ENCODE data around the gene CD83.

Gene CD83

DNA sequence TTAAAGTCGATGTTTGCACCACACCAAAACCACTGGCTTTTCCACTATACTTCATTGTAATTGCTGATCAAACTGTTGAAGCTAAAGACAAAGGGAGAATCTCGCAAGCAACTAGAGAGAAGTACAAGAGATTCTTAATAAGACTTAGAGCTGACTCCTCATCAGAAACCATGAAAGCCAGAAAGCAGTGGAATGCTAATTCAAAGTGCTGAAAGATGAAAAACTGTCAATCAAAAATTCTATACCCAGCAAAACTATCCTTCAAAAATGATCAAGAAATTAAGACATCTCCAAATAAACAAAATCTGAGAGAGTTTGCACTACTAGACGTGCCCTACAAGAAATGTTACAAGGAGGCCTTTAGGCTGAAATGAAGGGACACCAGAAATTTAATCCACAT lies 52.6 kb downstream of the CD83 start:
- TF ChIP-seq CTCF (IDR thresholded peaks at IDR 0.05; ENCODE audit: low read depth, low read length, poor library complexity, severe bottlenecking) (no peak), EZH2phosphoT487 (IDR thresholded peaks at IDR 0.05; ENCODE audit: borderline replicate concordance, low read length) (no peak)
- H3K36me3 ChIP-seq (ENCODE audit: control insufficient read depth, low read length): no peaks in the 10 kb centered on the region
- H3K79me2 ChIP-seq (ENCODE audit: control insufficient read depth, low read length): no peaks in the 10 kb centered on the region
- no peak overlapping the region for H3K27ac ChIP-seq (ENCODE audit: low read depth, low read length)
- H3K9me3 ChIP-seq (ENCODE audit: control insufficient read depth, insufficient read depth, low read length): peaks cover 14% of the 10 kb centered on the region
- H3K9me2 ChIP-seq (replicated peaks; ENCODE audit: control insufficient read depth, low read length): no peaks in the 10 kb centered on the region
- H3K27me3 ChIP-seq (ENCODE audit: control insufficient read depth, low read length): no peaks in the 10 kb centered on the region
- H3K4me2 ChIP-seq (ENCODE audit: low read length): no peak overlapping the region
- H3F3A ChIP-seq (ENCODE audit: control insufficient read depth, insufficient read depth): no peaks in the 10 kb centered on the region
- H3K4me3 ChIP-seq (ENCODE audit: low read length): no peak overlapping the region
- no peaks in the 10 kb centered on the region for H3K4me1 ChIP-seq (ENCODE audit: control insufficient read depth, low read length)
- no peaks in the 10 kb centered on the region for H4K20me1 ChIP-seq (ENCODE audit: control insufficient read depth, insufficient read depth, low read depth, low read length)

DNA sequence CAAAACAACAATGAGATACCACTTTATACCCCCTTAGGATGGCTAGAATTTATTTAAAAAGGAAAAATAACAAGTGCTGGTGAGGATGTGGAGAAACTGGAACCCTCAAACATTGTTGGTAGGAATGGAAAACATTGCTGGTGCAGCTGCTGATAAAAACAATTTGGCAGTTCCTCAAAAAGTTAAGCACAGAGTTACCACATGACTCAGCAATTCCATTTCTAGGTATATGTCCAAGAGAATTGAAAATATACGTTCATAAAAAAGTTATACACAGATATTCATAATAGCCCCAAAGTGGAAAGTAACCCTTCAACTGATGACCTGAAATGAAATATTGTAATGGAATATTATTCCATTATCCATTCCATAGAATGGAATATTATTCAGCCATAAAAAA lies 55.0 kb downstream of the CD83 start:
- H3K4me2 ChIP-seq (ENCODE audit: low read length): no peak overlapping the region
- H3K36me3 ChIP-seq (ENCODE audit: control insufficient read depth, low read length): no peaks in the 10 kb centered on the region
- no peaks in the 10 kb centered on the region for H3K9me2 ChIP-seq (replicated peaks; ENCODE audit: control insufficient read depth, low read length)
- H3K79me2 ChIP-seq (ENCODE audit: control insufficient read depth, low read length): no peaks in the 10 kb centered on the region
- H3K4me3 ChIP-seq (ENCODE audit: low read length): no peak overlapping the region
- peaks cover 14% of the 10 kb centered on the region for H3K9me3 ChIP-seq (ENCODE audit: control insufficient read depth, insufficient read depth, low read length)
- TF ChIP-seq CTCF (IDR thresholded peaks at IDR 0.05; ENCODE audit: low read depth, low read length, poor library complexity, severe bottlenecking) (no peak), EZH2phosphoT487 (IDR thresholded peaks at IDR 0.05; ENCODE audit: borderline replicate concordance, low read length) (no peak)
- H4K20me1 ChIP-seq (ENCODE audit: control insufficient read depth, insufficient read depth, low read depth, low read length): no peaks in the 10 kb centered on the region
- H3F3A ChIP-seq (ENCODE audit: control insufficient read depth, insufficient read depth): no peaks in the 10 kb centered on the region
- H3K27ac ChIP-seq (ENCODE audit: low read depth, low read length): no peak overlapping the region
- H3K27me3 ChIP-seq (ENCODE audit: control insufficient read depth, low read length): no peaks in the 10 kb centered on the region
- H3K4me1 ChIP-seq (ENCODE audit: control insufficient read depth, low read length): no peaks in the 10 kb centered on the region

GRCh38 chr6:14174226-14174625 lies 56.7 kb downstream of the CD83 start:
- TF ChIP-seq EZH2phosphoT487 (IDR thresholded peaks at IDR 0.05; ENCODE audit: borderline replicate concordance, low read length) (no peak), CTCF (IDR thresholded peaks at IDR 0.05; ENCODE audit: low read depth, low read length, poor library complexity, severe bottlenecking) (no peak)
- H3F3A ChIP-seq (ENCODE audit: control insufficient read depth, insufficient read depth): no peaks in the 10 kb centered on the region
- H3K79me2 ChIP-seq (ENCODE audit: control insufficient read depth, low read length): no peaks in the 10 kb centered on the region
- H3K36me3 ChIP-seq (ENCODE audit: control insufficient read depth, low read length): no peaks in the 10 kb centered on the region
- H3K4me1 ChIP-seq (ENCODE audit: control insufficient read depth, low read length): no peaks in the 10 kb centered on the region
- peaks cover 12% of the 10 kb centered on the region for H3K9me3 ChIP-seq (ENCODE audit: control insufficient read depth, insufficient read depth, low read length)
- no peaks in the 10 kb centered on the region for H4K20me1 ChIP-seq (ENCODE audit: control insufficient read depth, insufficient read depth, low read depth, low read length)
- H3K27me3 ChIP-seq (ENCODE audit: control insufficient read depth, low read length): no peaks in the 10 kb centered on the region
- no peaks in the 10 kb centered on the region for H3K9me2 ChIP-seq (replicated peaks; ENCODE audit: control insufficient read depth, low read length)
- no peak overlapping the region for H3K4me3 ChIP-seq (ENCODE audit: low read length)
- no peak overlapping the region for H3K27ac ChIP-seq (ENCODE audit: low read depth, low read length)
- H3K4me2 ChIP-seq (ENCODE audit: low read length): no peak overlapping the region

DNA sequence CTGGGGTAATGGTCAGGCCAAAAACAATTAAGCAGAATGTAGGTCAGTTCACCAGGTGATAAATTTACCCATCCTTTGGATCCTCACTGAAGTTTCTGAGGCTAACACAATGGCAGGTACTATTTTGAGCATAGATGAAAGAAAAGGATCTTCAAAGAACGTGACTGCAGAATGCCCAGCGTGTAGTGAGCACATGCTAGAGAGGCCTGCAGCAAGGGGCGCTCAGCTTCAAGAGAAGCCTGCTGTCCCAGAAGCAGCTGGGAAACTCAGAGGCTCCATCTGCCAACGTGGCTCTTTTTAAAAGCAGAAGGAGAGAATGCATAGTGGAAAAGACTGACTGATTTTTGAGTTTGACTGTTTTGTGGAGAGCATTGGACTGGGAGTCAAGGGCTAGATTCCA lies 57.4 kb downstream of the CD83 start:
- no peaks in the 10 kb centered on the region for H3K79me2 ChIP-seq (ENCODE audit: control insufficient read depth, low read length)
- no peak overlapping the region for H3K4me2 ChIP-seq (ENCODE audit: low read length)
- H3K4me3 ChIP-seq (ENCODE audit: low read length): no peak overlapping the region
- no peaks in the 10 kb centered on the region for H3F3A ChIP-seq (ENCODE audit: control insufficient read depth, insufficient read depth)
- no peaks in the 10 kb centered on the region for H3K9me2 ChIP-seq (replicated peaks; ENCODE audit: control insufficient read depth, low read length)
- TF ChIP-seq EZH2phosphoT487 (IDR thresholded peaks at IDR 0.05; ENCODE audit: borderline replicate concordance, low read length) (no peak), CTCF (IDR thresholded peaks at IDR 0.05; ENCODE audit: low read depth, low read length, poor library complexity, severe bottlenecking) (no peak)
- no peaks in the 10 kb centered on the region for H3K27me3 ChIP-seq (ENCODE audit: control insufficient read depth, low read length)
- H3K9me3 ChIP-seq (ENCODE audit: control insufficient read depth, insufficient read depth, low read length): peaks cover 4% of the 10 kb centered on the region
- no peaks in the 10 kb centered on the region for H3K4me1 ChIP-seq (ENCODE audit: control insufficient read depth, low read length)
- H3K27ac ChIP-seq (ENCODE audit: low read depth, low read length): no peak overlapping the region
- H3K36me3 ChIP-seq (ENCODE audit: control insufficient read depth, low read length): no peaks in the 10 kb centered on the region
- H4K20me1 ChIP-seq (ENCODE audit: control insufficient read depth, insufficient read depth, low read depth, low read length): no peaks in the 10 kb centered on the region

Measured in DOHH2 (cell line).